CMK (cell line): Measurements from ENCODE around the gene P2RX2.

Experiments used
- DNase-seq: peaks from one replicate; pipeline ENCODE4 v3.0.0-alpha.2; 2010; ENCODE audit warnings: low read depth

P2RX2 gene

GRCh38 chr12:132620113-132620898 is 1.7 kb downstream of the P2RX2 start:
- DNase-seq, result no peak

- DNase-seq, result no peak
Measured at GRCh38 chr12:132620899-132621656, 2.5 kb downstream of the P2RX2 start.

GRCh38 chr12:132621657-132622435 is 3.3 kb downstream of the P2RX2 start:
- DNase-seq, result no peak

- no peak for DNase-seq
Measured at GRCh38 chr12:132622437-132623071, 4.0 kb downstream of the P2RX2 start.

- no peak for DNase-seq
Measured at GRCh38 chr12:132623072-132623869, 4.7 kb downstream of the P2RX2 start.

- no peak for DNase-seq
Measured at GRCh38 chr12:132624186-132624855, 5.7 kb downstream of the P2RX2 start.

- DNase-seq, result no peak
Measured at GRCh38 chr12:132624910-132625630, 6.5 kb downstream of the P2RX2 start.

GRCh38 chr12:132625731-132626430 is 7.3 kb downstream of the P2RX2 start:
- no peak for DNase-seq

- DNase-seq, result no peak
Measured at GRCh38 chr12:132629330-132629729, 10.8 kb downstream of the P2RX2 start.

GRCh38 chr12:132630672-132631071 is 12.1 kb downstream of the P2RX2 start:
- no peak for DNase-seq

- no peak for DNase-seq
Measured at GRCh38 chr12:132631666-132632065, 13.1 kb downstream of the P2RX2 start.

- DNase-seq, result no peak
Measured at GRCh38 chr12:132632521-132633228, 14.1 kb downstream of the P2RX2 start.

GRCh38 chr12:132633398-132633797 is 14.8 kb downstream of the P2RX2 start:
- no peak for DNase-seq

- no peak for DNase-seq
Measured at GRCh38 chr12:132633901-132634300, 15.3 kb downstream of the P2RX2 start.

- DNase-seq, result no peak
Measured at GRCh38 chr12:132634411-132634990, 15.9 kb downstream of the P2RX2 start.

- DNase-seq, result no peak
Measured at GRCh38 chr12:132635076-132635955, 16.7 kb downstream of the P2RX2 start.

GRCh38 chr12:132637811-132638210 is 19.2 kb downstream of the P2RX2 start:
- DNase-seq, result no peak
